ENCODE results near the gene TRAF7.
"Not testable (repeated sequence)": the region's sequence is repeated elsewhere in the genome, so short reads cannot be mapped to it uniquely, and the experiment has no call there.

Gene TRAF7

DNA sequence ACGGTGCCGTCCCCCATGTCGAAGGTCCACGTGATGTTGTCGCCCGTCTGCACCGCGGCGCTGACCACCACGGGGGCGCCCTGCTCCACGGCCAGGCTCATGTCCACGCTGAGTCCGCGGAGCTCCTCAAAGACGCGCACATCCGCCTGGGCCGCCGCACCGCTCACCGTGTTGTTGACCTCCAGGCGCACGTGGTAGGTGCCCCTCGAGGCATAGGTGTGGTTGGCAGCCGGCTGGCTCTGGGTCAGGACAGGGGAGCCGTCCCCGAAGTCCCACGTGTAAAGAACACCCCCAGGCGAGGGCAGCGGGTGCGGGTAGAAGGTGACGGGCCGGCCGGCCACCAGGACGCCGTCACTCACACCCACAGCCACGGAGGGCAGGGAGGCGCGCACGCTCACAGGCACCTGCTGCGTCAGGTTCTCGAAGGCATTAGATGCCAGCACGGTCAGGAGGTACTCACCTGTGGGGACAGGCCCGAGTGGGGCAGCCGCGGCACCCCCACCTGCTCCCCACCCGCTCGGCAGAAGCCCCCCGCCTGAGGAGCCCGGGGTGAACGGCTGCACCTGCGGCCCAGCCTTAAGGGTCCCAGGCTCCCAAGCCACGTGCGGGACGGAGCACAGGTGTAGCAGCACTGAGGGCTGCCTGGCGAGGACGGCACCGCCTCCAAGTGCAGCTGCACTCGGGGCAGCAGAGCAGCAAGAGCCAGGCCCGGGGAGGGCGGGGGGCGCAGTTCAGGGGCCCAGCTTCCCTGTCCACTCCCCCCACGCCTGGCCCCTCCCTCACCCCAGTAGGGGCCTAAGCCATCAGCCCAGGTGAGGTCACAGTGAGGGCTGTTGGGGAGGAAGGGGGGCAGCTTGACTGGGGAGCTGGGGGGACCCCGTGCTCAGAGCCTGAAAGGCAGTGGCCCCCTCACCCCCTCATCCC lies 43.9 kb upstream of the TRAF7 start:
- not testable (repeated sequence) for H3K9me3 ChIP-seq (ENCODE audit: control insufficient read depth, low read length); H3K4me3 ChIP-seq (ENCODE audit: low read depth, low read length); H3K79me2 ChIP-seq; H3K27ac ChIP-seq; H3K27me3 ChIP-seq (ENCODE audit: control insufficient read depth, insufficient read depth, low read length); H3K4me1 ChIP-seq; H3K9ac ChIP-seq; H3K4me2 ChIP-seq (ENCODE audit: low read length); H2AFZ ChIP-seq; H3K36me3 ChIP-seq (ENCODE audit: control insufficient read depth, insufficient read depth, low read length)

DNA sequence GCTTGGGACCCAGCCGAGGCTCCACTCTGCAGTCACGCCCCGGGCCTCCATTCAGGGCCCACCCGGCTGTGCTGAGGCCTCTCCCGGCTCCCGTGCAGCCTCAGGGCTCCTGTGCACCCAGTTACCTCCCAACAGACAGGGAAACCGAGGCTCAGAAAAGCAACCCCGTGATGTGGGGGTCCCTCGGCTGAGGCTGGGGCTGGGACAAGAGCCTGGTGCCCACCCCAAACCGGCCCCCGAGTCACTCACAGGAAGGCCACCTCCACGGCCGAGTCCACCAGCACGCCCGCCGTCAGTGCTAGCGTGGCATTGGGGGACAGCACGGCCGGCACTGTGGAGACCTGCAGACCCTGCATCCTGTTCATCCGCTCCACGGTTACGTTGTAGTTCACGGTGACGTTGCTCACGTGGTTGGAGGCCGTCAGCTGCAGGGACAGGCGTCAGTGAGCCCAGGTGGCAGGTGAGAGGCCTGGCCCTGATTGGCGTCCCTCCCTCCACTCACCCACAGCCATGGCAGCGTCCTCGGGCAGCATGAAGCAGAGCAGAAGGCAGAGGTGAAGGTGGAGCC lies 43.0 kb upstream of the TRAF7 start:
- H3K9ac ChIP-seq; H2AFZ ChIP-seq; H3K27ac ChIP-seq; H3K27me3 ChIP-seq (ENCODE audit: control insufficient read depth, insufficient read depth, low read length); H3K4me1 ChIP-seq; H3K4me2 ChIP-seq (ENCODE audit: low read length); H3K36me3 ChIP-seq (ENCODE audit: control insufficient read depth, insufficient read depth, low read length); H3K9me3 ChIP-seq (ENCODE audit: control insufficient read depth, low read length); H3K79me2 ChIP-seq; H3K4me3 ChIP-seq (ENCODE audit: low read depth, low read length): not testable (repeated sequence)

GRCh38 chr16:2114225-2114624 lies 41.4 kb upstream of the TRAF7 start:
- not testable (repeated sequence) for H3K9me3 ChIP-seq (ENCODE audit: control insufficient read depth, low read length); H3K4me1 ChIP-seq; H3K9ac ChIP-seq; H2AFZ ChIP-seq; H3K79me2 ChIP-seq; H3K4me3 ChIP-seq (ENCODE audit: low read depth, low read length); H3K27ac ChIP-seq; H3K27me3 ChIP-seq (ENCODE audit: control insufficient read depth, insufficient read depth, low read length); H3K36me3 ChIP-seq (ENCODE audit: control insufficient read depth, insufficient read depth, low read length); H3K4me2 ChIP-seq (ENCODE audit: low read length)

GRCh38 chr16:2114885-2115590 lies 40.5 kb upstream of the TRAF7 start:
- not testable (repeated sequence) for H3K4me2 ChIP-seq (ENCODE audit: low read length); H3K36me3 ChIP-seq (ENCODE audit: control insufficient read depth, insufficient read depth, low read length); H3K9me3 ChIP-seq (ENCODE audit: control insufficient read depth, low read length); H3K4me3 ChIP-seq (ENCODE audit: low read depth, low read length); H3K9ac ChIP-seq; H3K79me2 ChIP-seq; H2AFZ ChIP-seq; H3K27me3 ChIP-seq (ENCODE audit: control insufficient read depth, insufficient read depth, low read length); H3K27ac ChIP-seq; H3K4me1 ChIP-seq

DNA sequence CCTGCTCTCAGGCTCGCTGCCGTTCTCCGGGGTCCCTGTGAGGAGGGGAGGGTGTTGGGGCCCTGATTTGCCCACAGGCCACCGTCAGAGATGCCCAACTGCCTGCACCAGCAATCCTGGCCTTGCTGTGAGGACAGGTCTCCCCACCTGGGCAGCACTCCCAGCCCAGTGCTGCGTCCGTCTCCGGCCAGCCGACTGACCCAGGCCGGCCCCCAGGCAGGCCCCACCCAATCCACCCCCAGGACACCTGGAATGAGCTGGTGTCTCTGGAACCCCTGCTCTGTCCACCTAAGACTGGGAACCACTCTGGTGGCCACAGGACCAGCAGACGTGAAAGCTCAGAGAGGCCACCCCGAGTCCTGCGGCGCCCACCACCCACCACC lies 40.0 kb upstream of the TRAF7 start:
- no peak overlapping the region for H3K9ac ChIP-seq
- no peaks in the 10 kb centered on the region for H3K9me3 ChIP-seq (ENCODE audit: control insufficient read depth, low read length)
- no peak overlapping the region for H3K27ac ChIP-seq
- H3K36me3 ChIP-seq (ENCODE audit: control insufficient read depth, insufficient read depth, low read length): no peaks in the 10 kb centered on the region
- no peak overlapping the region for H2AFZ ChIP-seq
- TF ChIP-seq CTCF (IDR thresholded peaks at IDR 0.05): no peak
- H3K4me1 ChIP-seq: no peaks in the 10 kb centered on the region
- peaks cover 2% of the 10 kb centered on the region for H3K79me2 ChIP-seq
- H3K4me3 ChIP-seq (ENCODE audit: low read depth, low read length): no peak overlapping the region
- no peaks in the 10 kb centered on the region for H3K27me3 ChIP-seq (ENCODE audit: control insufficient read depth, insufficient read depth, low read length)
- no peak overlapping the region for H3K4me2 ChIP-seq (ENCODE audit: low read length)

DNA sequence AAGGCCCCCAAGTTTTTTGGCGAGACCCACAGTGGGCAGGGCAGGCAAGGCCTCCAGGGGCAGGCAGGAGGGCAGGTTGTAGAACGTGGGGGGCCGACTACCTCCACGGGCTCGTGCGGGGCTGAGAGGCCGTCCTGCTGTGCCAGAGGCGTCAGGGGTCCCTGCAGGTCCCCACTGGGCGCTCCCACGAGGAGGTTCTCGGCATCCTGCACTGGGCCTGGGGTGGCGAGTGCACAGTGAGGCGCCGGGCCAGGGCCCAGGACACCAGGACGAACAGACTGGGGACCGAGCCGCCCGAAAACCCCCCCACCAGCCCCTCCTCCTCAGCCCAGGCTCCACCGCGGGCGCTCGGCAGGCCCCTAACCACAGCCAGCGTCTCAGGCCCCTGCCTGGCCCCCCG lies 39.2 kb upstream of the TRAF7 start:
- H3K27me3 ChIP-seq (ENCODE audit: control insufficient read depth, insufficient read depth, low read length); H2AFZ ChIP-seq; H3K4me3 ChIP-seq (ENCODE audit: low read depth, low read length); H3K36me3 ChIP-seq (ENCODE audit: control insufficient read depth, insufficient read depth, low read length); H3K4me1 ChIP-seq; H3K4me2 ChIP-seq (ENCODE audit: low read length); H3K9me3 ChIP-seq (ENCODE audit: control insufficient read depth, low read length); H3K27ac ChIP-seq; H3K9ac ChIP-seq; H3K79me2 ChIP-seq: not testable (repeated sequence)

GRCh38 chr16:2117341-2117740 lies 38.2 kb upstream of the TRAF7 start:
- H3K27ac ChIP-seq; H3K4me3 ChIP-seq (ENCODE audit: low read depth, low read length); H3K27me3 ChIP-seq (ENCODE audit: control insufficient read depth, insufficient read depth, low read length); H3K4me1 ChIP-seq; H3K4me2 ChIP-seq (ENCODE audit: low read length); H3K79me2 ChIP-seq; H3K36me3 ChIP-seq (ENCODE audit: control insufficient read depth, insufficient read depth, low read length); H3K9me3 ChIP-seq (ENCODE audit: control insufficient read depth, low read length); H3K9ac ChIP-seq; H2AFZ ChIP-seq: not testable (repeated sequence)

GRCh38 chr16:2117960-2118722 lies 37.4 kb upstream of the TRAF7 start:
- not testable (repeated sequence) for H3K4me1 ChIP-seq; H3K79me2 ChIP-seq; H3K9me3 ChIP-seq (ENCODE audit: control insufficient read depth, low read length); H3K36me3 ChIP-seq (ENCODE audit: control insufficient read depth, insufficient read depth, low read length); H2AFZ ChIP-seq; H3K4me3 ChIP-seq (ENCODE audit: low read depth, low read length); H3K9ac ChIP-seq; H3K27me3 ChIP-seq (ENCODE audit: control insufficient read depth, insufficient read depth, low read length); H3K4me2 ChIP-seq (ENCODE audit: low read length); H3K27ac ChIP-seq
